Hepatocyte (in vitro differentiated cells): ENCODE data around the gene ALG12. TPM values are rescaled to one million over a fixed set of nuclear protein-coding genes. Genes with fewer than 3 reads are reported as not detected.

ENCODE experiments used
- DNase-seq: peaks from one replicate; pipeline ENCODE4 v3.0.0-alpha.2; 2016; ENCODE audit warnings: low spot score
- H2AFZ ChIP-seq: fragments of 200-600 bp; sonication (generic); 2 replicates; pipeline ENCODE4 v1.6.0; 2016; ENCODE audit warnings: antibody characterized with exemption, mild to moderate bottlenecking
- H3K27ac ChIP-seq: fragments of 200-600 bp; sonication (generic); 2 replicates; pipeline ENCODE4 v1.5.1; 2016; ENCODE audit warnings: mild to moderate bottlenecking
- H3K27me3 ChIP-seq: fragments of 200-600 bp; sonication (generic); 2 replicates; pipeline ENCODE4 v1.6.1; 2016
- H3K36me3 ChIP-seq: fragments of 200-600 bp; sonication (generic); replicated peaks from 2 replicates; pipeline ENCODE4 v1.5.1; 2016; ENCODE audit warnings: low read depth; ENCODE audit not compliant: insufficient read depth
- H3K4me1 ChIP-seq: fragments of 200-600 bp; sonication (generic); 2 replicates; pipeline ENCODE4 v1.5.1; 2016; ENCODE audit warnings: mild to moderate bottlenecking, moderate library complexity; ENCODE audit not compliant: insufficient read depth
- H3K4me2 ChIP-seq: fragments of 200-600 bp; sonication (generic); 2 replicates; pipeline ENCODE4 v1.6.0; 2016
- H3K4me3 ChIP-seq: fragments of 200-600 bp; sonication (generic); 2 replicates; pipeline ENCODE4 v1.5.1; 2016; ENCODE audit warnings: mild to moderate bottlenecking
- H3K79me2 ChIP-seq: fragments of 200-600 bp; sonication (generic); 2 replicates; pipeline ENCODE4 v1.6.0; 2017; ENCODE audit warnings: mild to moderate bottlenecking
- H3K9me2 ChIP-seq: fragments of 200-600 bp; sonication (generic); replicated peaks from 2 replicates; pipeline ENCODE4 v1.6.0; 2017; ENCODE audit warnings: mild to moderate bottlenecking; ENCODE audit not compliant: insufficient read depth
- H3K9me3 ChIP-seq: fragments of 200-600 bp; sonication (generic); 2 replicates; pipeline ENCODE4 v1.5.1; 2016; ENCODE audit warnings: low read depth, mild to moderate bottlenecking
- H4K20me1 ChIP-seq: fragments of 200-600 bp; sonication (generic); 2 replicates; pipeline ENCODE4 v1.6.0; 2016; ENCODE audit warnings: mild to moderate bottlenecking; ENCODE audit not compliant: insufficient read depth, poor library complexity, severe bottlenecking
- EZH2 ChIP-seq: fragments of 200-600 bp; sonication (generic); IDR thresholded peaks from 2 replicates; pipeline ENCODE4 v1.6.1; 2016; ENCODE audit warnings: antibody characterized with exemption, mild to moderate bottlenecking, borderline replicate concordance
- EZH2phosphoT487 ChIP-seq: fragments of 200-600 bp; sonication (generic); IDR thresholded peaks from one replicate; pipeline ENCODE4 v1.6.1; 2018; ENCODE audit warnings: antibody characterized with exemption, mild to moderate bottlenecking, low read depth, moderate library complexity; ENCODE audit not compliant: unreplicated experiment, severe bottlenecking
- WGBS: methylation state at CpG from one replicate; pipeline ENCODE4 v1.1.6; 2016; ENCODE audit warnings: low lambda C conversion rate; ENCODE audit errors: missing lambda C conversion rate; 5-methylcytosine and 5-hydroxymethylcytosine counted together
- polyA plus RNA-seq: library from polyadenylated mRNA; unstranded; fragments of >200 nt; fragmentation: Nextera tagmentation; extraction: Ambion mirVana; gene quantifications from 2 replicates; pipeline ENCODE4 v1.2.1, GENCODE V29; 2016
- total RNA-seq: library from RNA; depleted of rRNA; stranded (reverse); fragments of >200 nt; gene quantifications from 2 replicates; pipeline ENCODE4 v1.2.3, GENCODE V29; 2014
- TF ChIP-seq, protein P1 (sequence below): fragments of 200-600 bp; sonication (generic); IDR thresholded peaks from 2 replicates; pipeline ENCODE4 v1.5.1; 2016; ENCODE audit warnings: antibody characterized with exemption, mild to moderate bottlenecking; ENCODE audit not compliant: poor library complexity

ALG12 gene
- total and polyA plus RNA-seq, 2 experiments from 2014 or later, result 30.8 to 69.6 TPM

DNA sequence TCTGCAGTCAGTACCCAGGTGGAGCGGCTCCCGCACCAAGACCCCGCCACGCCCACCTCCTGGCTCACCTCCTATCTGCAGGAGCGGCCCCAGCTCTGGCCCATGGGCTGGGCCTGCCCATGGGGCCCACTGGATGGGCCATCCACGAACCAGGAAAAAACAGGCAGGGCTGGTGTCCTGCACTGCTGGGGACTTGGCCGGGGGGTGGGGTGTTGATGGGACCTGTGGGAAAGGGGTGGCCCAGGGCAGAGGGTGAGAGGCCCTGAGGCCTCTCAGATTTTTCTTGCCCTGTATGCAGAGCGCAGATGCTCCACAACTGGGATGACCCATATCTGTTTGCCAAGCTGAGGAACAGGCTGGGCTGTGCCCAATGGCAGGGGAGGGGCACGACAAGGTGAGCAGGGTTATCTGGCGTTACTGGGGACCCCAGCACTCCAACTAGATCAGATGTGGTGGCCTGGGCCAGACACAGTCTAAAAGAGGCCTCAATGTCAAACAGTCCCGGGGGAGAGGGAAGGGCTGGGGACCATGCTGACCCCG, 39.7 kb upstream of the ALG12 start:
- Histone ChIP-seq H3K4me1 (peaks cover 31% of the 10 kb centered on the region), H3K9me3 (no peaks in the 10 kb centered on the region), H3K79me2 (peaks cover 17% of the 10 kb centered on the region), H3K27me3 (no peaks in the 10 kb centered on the region), H3K9me2 (no peaks in the 10 kb centered on the region), H3K27ac (peak overlapping the region; percentile 94), H2AFZ (no peak overlapping the region), H3K36me3 (no peaks in the 10 kb centered on the region), H3K4me3 (no peak overlapping the region), H4K20me1 (peaks cover 17% of the 10 kb centered on the region), H3K4me2 (no peak overlapping the region)
- WGBS, result 82% methylated on average over 9 of the region's 12 CpGs
- DNase-seq, result no peak
- no peak for TF ChIP-seq EZH2phosphoT487
- no peak for TF ChIP-seq EZH2
- TF ChIP-seq, protein P1, sequence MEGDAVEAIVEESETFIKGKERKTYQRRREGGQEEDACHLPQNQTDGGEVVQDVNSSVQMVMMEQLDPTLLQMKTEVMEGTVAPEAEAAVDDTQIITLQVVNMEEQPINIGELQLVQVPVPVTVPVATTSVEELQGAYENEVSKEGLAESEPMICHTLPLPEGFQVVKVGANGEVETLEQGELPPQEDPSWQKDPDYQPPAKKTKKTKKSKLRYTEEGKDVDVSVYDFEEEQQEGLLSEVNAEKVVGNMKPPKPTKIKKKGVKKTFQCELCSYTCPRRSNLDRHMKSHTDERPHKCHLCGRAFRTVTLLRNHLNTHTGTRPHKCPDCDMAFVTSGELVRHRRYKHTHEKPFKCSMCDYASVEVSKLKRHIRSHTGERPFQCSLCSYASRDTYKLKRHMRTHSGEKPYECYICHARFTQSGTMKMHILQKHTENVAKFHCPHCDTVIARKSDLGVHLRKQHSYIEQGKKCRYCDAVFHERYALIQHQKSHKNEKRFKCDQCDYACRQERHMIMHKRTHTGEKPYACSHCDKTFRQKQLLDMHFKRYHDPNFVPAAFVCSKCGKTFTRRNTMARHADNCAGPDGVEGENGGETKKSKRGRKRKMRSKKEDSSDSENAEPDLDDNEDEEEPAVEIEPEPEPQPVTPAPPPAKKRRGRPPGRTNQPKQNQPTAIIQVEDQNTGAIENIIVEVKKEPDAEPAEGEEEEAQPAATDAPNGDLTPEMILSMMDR, result no peak

DNA sequence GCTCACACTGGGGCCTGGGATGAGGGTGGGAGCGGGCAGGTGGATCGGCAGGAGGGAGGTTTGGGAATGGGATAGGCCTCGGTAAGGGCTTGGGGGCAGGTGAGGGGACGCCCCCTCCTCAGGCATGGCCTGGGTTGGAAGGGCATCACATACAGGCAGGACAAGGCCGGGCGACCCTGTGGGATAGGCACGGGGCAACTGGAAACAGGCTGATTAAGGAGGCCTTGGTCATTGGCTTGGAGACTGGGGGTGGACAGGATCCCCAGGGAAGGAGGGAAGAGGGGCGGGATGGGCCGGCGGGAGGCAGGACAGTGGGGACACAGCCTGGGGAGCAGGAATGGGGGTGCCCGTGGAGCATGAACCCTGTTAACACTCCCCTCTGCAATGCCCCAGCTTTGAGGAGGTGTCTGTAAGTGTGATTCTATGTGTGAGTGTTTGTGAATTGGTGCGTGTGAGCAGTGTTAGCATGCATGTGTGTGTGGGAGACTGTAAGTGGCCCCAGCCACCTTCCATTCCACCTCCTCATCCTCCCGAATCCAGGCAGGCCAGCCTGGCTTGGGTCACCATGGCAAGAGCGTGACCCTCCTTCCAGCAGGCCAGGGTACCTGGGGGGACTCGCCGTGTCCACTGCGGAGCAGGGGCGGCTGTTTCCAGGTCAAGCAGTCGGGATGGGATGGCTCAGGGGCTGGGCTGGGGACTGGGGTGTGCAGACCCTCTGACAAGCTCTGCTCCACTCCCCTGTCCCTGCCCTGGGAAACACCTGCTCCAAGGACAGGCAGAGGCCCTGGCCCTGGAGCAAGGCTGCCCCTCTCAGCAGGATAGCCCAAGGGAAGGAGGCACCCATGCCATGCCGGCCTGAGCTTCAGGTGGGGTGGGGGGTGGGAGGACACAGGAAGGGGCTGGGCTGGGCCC, 38.9 kb upstream of the ALG12 start:
- Histone ChIP-seq H3K4me2 (no peak overlapping the region), H3K9me3 (no peaks in the 10 kb centered on the region), H3K9me2 (no peaks in the 10 kb centered on the region), H3K79me2 (peaks cover 12% of the 10 kb centered on the region), H3K4me1 (peaks cover 34% of the 10 kb centered on the region), H2AFZ (no peak overlapping the region), H3K36me3 (no peaks in the 10 kb centered on the region), H3K27ac (peak overlapping the region; percentile 94), H3K27me3 (no peaks in the 10 kb centered on the region), H3K4me3 (no peak overlapping the region), H4K20me1 (peaks cover 12% of the 10 kb centered on the region)
- TF ChIP-seq EZH2 (no peak), EZH2phosphoT487 (no peak)
- TF ChIP-seq, protein P1, result no peak
- whole genome bisulfite sequencing, result 88% methylated on average over 14 of the region's 20 CpGs
- DNase-seq, result no peak

DNA sequence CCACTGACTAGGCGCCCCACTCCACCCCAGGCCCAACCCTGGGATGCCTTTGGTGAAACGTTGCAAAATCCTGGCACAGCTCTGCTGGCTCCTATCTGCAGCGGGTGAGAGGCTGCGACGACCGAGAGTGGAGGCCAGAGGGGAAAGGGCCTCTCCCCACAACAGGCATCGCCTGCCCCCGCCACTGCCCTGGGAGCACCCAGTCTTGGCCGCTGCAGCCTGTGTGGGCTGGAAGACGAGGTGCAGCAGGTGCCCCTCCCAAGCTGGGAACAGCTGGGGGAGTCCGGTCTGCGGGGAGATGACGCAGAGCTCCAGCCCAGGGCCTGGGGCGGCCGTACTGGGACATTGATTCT, 38.2 kb upstream of the ALG12 start:
- 93% methylated on average over 14 of the region's 15 CpGs for WGBS
- Histone ChIP-seq H3K79me2 (peaks cover 5% of the 10 kb centered on the region), H3K4me1 (peaks cover 42% of the 10 kb centered on the region), H3K27me3 (no peaks in the 10 kb centered on the region), H3K27ac (no peak overlapping the region), H3K9me2 (no peaks in the 10 kb centered on the region), H2AFZ (no peak overlapping the region), H4K20me1 (peaks cover 5% of the 10 kb centered on the region), H3K4me2 (no peak overlapping the region), H3K36me3 (no peaks in the 10 kb centered on the region), H3K9me3 (no peaks in the 10 kb centered on the region), H3K4me3 (no peak overlapping the region)
- DNase-seq, result no peak
- TF ChIP-seq, protein P1, result no peak
- TF ChIP-seq EZH2phosphoT487, result no peak
- no peak for TF ChIP-seq EZH2
